Kidney (tissue), 14 donors: Measurements from ENCODE around the gene AKAP13. TPM values are rescaled to one million over a fixed set of nuclear protein-coding genes. Genes with fewer than 3 reads are reported as not detected.
"Not testable (repeated sequence)": the region's sequence is repeated elsewhere in the genome, so short reads cannot be mapped to it uniquely, and the experiment has no call there.

ENCODE experiments used
- DNase-seq, 5 donors: peaks; one replicate each; pipeline ENCODE4 v3.0.0-alpha.2; 2013 to 2020
- FAIRE-seq: peaks from 2 replicates; lab custom pipeline; 2012; peaks lifted over from hg19 to GRCh38; lab: Jason Lieb, UNC
- H3K27ac ChIP-seq, 2 donors: one replicate each; pipeline ENCODE4 v1.7.0; 2013; ENCODE audit warnings: low read depth in 2 of 2, low read length in 2 of 2, inconsistent platforms in 1 of 2
- H3K27me3 ChIP-seq: one replicate; pipeline ENCODE4 v1.7.1; 2013; ENCODE audit warnings: low read length, inconsistent platforms; ENCODE audit not compliant: control insufficient read depth, insufficient read depth
- H3K36me3 ChIP-seq, 3 donors: one replicate each; pipeline versions ENCODE4 v1.7.0 to v1.7.1; 2013; ENCODE audit warnings: low read length in 3 of 3, control low read depth in 1 of 3, inconsistent platforms in 1 of 3; ENCODE audit not compliant: insufficient read depth in 3 of 3, control insufficient read depth in 2 of 3
- H3K4me1 ChIP-seq, 3 donors: one replicate each; pipeline versions ENCODE4 v1.7.0 to v1.7.1; 2013; ENCODE audit warnings: low read length in 3 of 3, inconsistent platforms in 1 of 3, low read depth in 1 of 3; ENCODE audit not compliant: control insufficient read depth in 2 of 3, insufficient read depth in 2 of 3
- H3K4me3 ChIP-seq, 3 donors: one replicate each; pipeline versions ENCODE4 v1.7.0 to v1.8.1; 2013; ENCODE audit warnings: low read length in 3 of 3, control low read depth in 1 of 3, inconsistent platforms in 1 of 3
- H3K9ac ChIP-seq, 3 donors: one replicate each; pipeline versions ENCODE4 v1.7.0 to v1.7.1; 2013; ENCODE audit warnings: low read length in 3 of 3, control low read depth in 1 of 3, inconsistent platforms in 1 of 3
- H3K9me3 ChIP-seq, 3 donors: one replicate each; pipeline versions ENCODE4 v1.7.0 to v1.7.1; 2013; ENCODE audit warnings: low read length in 3 of 3, control low read depth in 1 of 3, inconsistent platforms in 1 of 3; ENCODE audit not compliant: control insufficient read depth in 2 of 3, insufficient read depth in 1 of 3
- CTCF ChIP-seq: IDR thresholded peaks from 3 replicates; pipeline ENCODE4 v1.5.1; 2012; ENCODE audit warnings: mild to moderate bottlenecking, moderate library complexity, borderline replicate concordance; ENCODE audit not compliant: insufficient read depth; ENCODE audit errors: extremely low read depth
- intact Hi-C: fragments of 100-400 bp; cut with DNase I; formaldehyde crosslinking; loops from one replicate; pipeline ENCODE4 v1.11.1; 2022
- polyA plus RNA-seq: library from polyadenylated mRNA; stranded (reverse); fragments of 350-450 nt; fragmentation: Illumina TruSeq; extraction: RNeasy Lipid Tissue Mini Kit (QIAGEN cat#74804); gene quantifications from one replicate; pipeline ENCODE4 v1.2.3, GENCODE V29; 2014; ENCODE audit warnings: low read depth, low replicate concordance; ENCODE audit not compliant: insufficient read depth
- total RNA-seq: library from RNA; stranded (reverse); fragmentation: NEBNext Ultra II Directional; extraction: Animal tissue kit (Norgen Biotek cat#: 25700); gene quantifications from one replicate; pipeline ENCODE4 v1.2.1, GENCODE V29; 2021
- donor health status: control.
- donor health status: control.
- donor health status: control.
- donor health status: control.
- donor health status: control.
- donor health status: DM: yes; HTN: yes; CAD: no.
- donor health status: Normal renal cell carcinoma (clear cell type).

Gene AKAP13
- total and polyA plus RNA-seq, 2 donors from 2014 or later = 18.8 to 174 TPM

- H3K9ac ChIP-seq, H3K4me3 ChIP-seq, DNase-seq, H3K27me3 ChIP-seq, intact Hi-C loops, H3K27ac ChIP-seq, H3K36me3 ChIP-seq, H3K4me1 ChIP-seq, H3K9me3 ChIP-seq, FAIRE-seq: not testable (repeated sequence)
Observed at GRCh38 chr15:85346462-85347084, 33.8 kb upstream of the AKAP13 start.

DNA sequence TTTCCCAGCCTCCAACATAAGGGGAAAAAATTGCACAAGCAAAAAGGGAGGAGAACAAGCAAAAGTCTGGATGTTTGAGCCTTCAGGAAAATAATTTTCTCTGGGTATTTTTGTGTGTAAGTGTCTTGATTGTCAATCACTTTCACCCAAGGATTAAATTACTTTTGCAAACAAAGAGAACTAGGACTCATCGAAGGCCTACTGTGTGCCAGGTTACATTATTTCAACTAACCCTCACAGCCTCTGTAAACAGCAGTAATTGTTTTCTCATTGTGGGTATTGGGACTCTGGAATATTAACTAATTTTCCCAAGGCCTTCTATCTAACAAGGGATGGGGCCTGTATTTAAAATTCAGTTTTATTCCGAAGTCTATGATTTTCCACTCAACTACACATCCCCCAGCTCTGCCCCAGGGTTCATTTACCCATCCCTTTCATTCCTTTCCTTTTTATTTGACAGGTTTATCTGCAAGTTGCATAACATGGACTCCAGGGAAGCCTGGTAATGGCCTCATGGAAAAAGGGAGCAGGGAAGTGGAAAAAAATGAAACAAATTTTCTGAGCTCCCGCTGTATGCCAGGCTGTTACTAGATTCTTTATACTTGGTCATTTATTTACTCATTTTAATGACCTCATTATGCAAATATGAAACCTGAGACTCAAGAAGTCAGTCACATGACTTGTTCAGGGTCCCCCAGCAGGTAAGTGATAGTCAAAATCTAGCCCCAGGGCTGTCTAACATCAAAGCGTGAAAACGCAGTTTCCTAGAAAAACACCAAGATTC lies 32.9 kb upstream of the AKAP13 start:
- H3K4me1 ChIP-seq, H3K27ac ChIP-seq, H3K9ac ChIP-seq, H3K9me3 ChIP-seq, intact Hi-C loops, H3K27me3 ChIP-seq, FAIRE-seq, H3K36me3 ChIP-seq, H3K4me3 ChIP-seq: not testable (repeated sequence)
- peak in 2 of 5 donors; percentile 61 to 79 for DNase-seq

DNA sequence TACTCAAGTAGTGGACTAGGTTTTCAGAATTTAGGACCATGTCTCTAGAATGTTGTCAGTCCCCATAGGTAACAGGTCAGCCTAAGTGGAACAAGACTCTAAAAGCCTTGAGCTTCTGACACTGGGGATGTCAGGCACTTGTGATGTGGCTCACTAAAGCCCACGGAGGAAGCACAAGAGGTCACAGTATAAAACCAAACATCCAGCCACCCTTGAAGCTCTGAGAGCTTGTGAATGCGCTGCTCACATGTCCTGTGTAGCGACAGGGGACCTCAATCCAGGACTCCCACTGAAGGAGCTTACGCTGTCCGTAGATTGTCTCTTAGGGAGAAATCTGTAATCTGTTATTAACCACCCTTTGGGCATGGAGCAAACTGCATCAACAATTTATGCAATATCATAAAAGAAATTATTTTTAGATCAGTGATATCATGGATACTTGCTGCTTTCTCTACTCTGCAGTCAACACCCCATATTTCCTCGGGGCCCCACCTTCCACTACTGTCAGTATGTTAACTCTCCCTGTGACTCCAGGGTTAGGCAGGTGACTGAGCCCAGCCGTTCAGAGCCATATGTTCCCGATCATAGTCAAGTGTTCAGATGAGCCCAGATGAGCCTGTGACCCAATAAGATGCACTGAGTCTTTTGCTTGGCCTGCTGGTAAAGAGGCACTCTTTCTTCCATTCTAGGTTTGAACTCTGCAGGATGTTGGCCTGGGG lies 32.2 kb upstream of the AKAP13 start:
- H3K4me1 ChIP-seq, H3K36me3 ChIP-seq, H3K27ac ChIP-seq, DNase-seq, H3K9ac ChIP-seq, H3K9me3 ChIP-seq, FAIRE-seq, H3K4me3 ChIP-seq, H3K27me3 ChIP-seq, intact Hi-C loops: not testable (repeated sequence)

- FAIRE-seq, intact Hi-C loops, H3K27ac ChIP-seq, H3K9ac ChIP-seq, H3K4me1 ChIP-seq, H3K27me3 ChIP-seq, H3K9me3 ChIP-seq, H3K4me3 ChIP-seq, H3K36me3 ChIP-seq: not testable (repeated sequence)
- peak in 3 of 5 donors; percentile 64 to 68 (median 65) for DNase-seq
Observed at GRCh38 chr15:85349062-85349461, 31.3 kb upstream of the AKAP13 start.

DNA sequence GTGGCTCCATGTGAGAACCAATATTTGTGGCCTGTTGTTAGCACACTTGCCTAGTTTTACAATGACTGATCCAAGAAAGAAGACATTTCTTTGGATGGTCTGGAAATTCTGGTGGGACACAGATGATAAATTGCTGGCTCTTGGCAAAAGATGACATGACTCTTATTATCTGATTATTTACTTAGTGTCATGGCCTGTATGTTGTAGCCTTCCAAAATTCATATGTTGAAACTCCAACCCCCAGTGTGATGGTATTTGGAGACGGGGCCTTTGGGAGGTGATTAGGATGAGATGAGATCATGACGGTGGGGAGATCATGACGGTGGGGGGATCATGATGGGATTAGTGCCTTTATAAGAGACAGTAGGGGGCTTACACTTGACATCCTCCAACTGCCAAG lies 30.0 kb upstream of the AKAP13 start:
- TF ChIP-seq CTCF = no peak
- intact Hi-C loops = no loop called here
- Histone ChIP-seq H3K27me3 (no peaks in the 10 kb centered on the region), H3K9me3 (no peaks in the 10 kb centered on the region), H3K9ac (no peak overlapping the region), H3K27ac (no peak overlapping the region), H3K4me1 (peaks cover 0 to 5% (median 3%) of the 10 kb centered on the region in 3 donors), H3K36me3 (no peaks in the 10 kb centered on the region), H3K4me3 (no peak overlapping the region)
- FAIRE-seq (no peak), DNase-seq (no peak)

GRCh38 chr15:85351501-85351900 lies 28.9 kb upstream of the AKAP13 start:
- H3K27ac ChIP-seq, FAIRE-seq, intact Hi-C loops, H3K36me3 ChIP-seq, H3K4me3 ChIP-seq, H3K9me3 ChIP-seq, DNase-seq, H3K4me1 ChIP-seq, H3K9ac ChIP-seq, H3K27me3 ChIP-seq: not testable (repeated sequence)
